Ishikawa (cell line): ENCODE data around the gene VPS37B.

ENCODE experiments used
- CEBPB ChIP-seq: IDR thresholded peaks from 2 replicates; pipeline ENCODE4 v1.6.1; 2012
- CREB1 ChIP-seq: IDR thresholded peaks from 2 replicates; pipeline ENCODE4 v1.6.1; 2012; ENCODE audit warnings: low read depth
- EGR1 ChIP-seq: IDR thresholded peaks from 2 replicates; pipeline ENCODE4 v1.6.1; 2012
- EP300 ChIP-seq: IDR thresholded peaks from 2 replicates; pipeline ENCODE4 v1.6.1; 2012; ENCODE audit warnings: borderline replicate concordance
- FOXM1 ChIP-seq: IDR thresholded peaks from 2 replicates; pipeline ENCODE4 v1.6.1; 2012; ENCODE audit warnings: low read depth, borderline replicate concordance
- NFIC ChIP-seq: IDR thresholded peaks from 2 replicates; pipeline ENCODE4 v1.6.1; 2012
- RAD21 ChIP-seq: IDR thresholded peaks from 2 replicates; pipeline ENCODE4 v1.6.1; 2012; ENCODE audit warnings: low read depth
- TAF1 ChIP-seq: IDR thresholded peaks from 2 replicates; pipeline ENCODE4 v1.6.1; 2012; ENCODE audit warnings: low read depth, mild to moderate bottlenecking
- TCF12 ChIP-seq: IDR thresholded peaks from 2 replicates; pipeline ENCODE4 v1.6.1; 2012; ENCODE audit warnings: low read depth
- TEAD4 ChIP-seq: IDR thresholded peaks from 2 replicates; pipeline ENCODE4 v1.6.1; 2012
- YY1 ChIP-seq: IDR thresholded peaks from 2 replicates; pipeline ENCODE4 v1.6.1; 2012; ENCODE audit warnings: low read depth
- ZBTB7A ChIP-seq: IDR thresholded peaks from 2 replicates; pipeline ENCODE4 v1.6.1; 2012; ENCODE audit warnings: low read depth
- TF ChIP-seq, protein P1 (sequence below): IDR thresholded peaks from 2 replicates; pipeline ENCODE4 v1.6.1; 2012; ENCODE audit warnings: low read depth, mild to moderate bottlenecking
- TF ChIP-seq, protein P2 (sequence below): IDR thresholded peaks from 2 replicates; pipeline ENCODE4 v1.6.1; 2012
- TF ChIP-seq, protein P3 (sequence below): IDR thresholded peaks from 2 replicates; pipeline ENCODE4 v1.6.1; 2012

Gene VPS37B

DNA sequence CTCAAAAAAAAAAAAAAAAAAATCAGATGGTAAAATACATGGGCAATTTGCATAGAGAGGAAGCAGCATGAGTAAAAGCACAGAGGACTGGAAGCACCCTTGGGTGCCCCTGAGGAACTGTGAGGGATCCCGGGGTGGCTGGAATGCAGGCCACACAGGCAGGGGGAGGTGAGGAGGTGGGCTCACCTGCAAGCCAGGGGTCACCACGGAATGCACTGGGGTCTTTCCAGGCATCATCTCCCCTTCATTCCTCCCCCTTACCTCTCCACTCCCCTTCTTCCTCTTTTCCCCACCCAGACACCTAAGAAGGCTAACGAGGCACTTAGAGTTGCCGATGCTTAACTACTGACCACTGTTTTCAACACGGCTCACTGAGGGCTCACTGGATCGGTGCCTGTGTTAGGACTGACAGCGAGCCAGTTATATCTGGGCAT, 75.1 kb downstream of the VPS37B start:
- no peak for TF ChIP-seq EGR1
- no peak for TF ChIP-seq NFIC
- TF ChIP-seq TCF12: no peak
- TF ChIP-seq, protein P1, sequence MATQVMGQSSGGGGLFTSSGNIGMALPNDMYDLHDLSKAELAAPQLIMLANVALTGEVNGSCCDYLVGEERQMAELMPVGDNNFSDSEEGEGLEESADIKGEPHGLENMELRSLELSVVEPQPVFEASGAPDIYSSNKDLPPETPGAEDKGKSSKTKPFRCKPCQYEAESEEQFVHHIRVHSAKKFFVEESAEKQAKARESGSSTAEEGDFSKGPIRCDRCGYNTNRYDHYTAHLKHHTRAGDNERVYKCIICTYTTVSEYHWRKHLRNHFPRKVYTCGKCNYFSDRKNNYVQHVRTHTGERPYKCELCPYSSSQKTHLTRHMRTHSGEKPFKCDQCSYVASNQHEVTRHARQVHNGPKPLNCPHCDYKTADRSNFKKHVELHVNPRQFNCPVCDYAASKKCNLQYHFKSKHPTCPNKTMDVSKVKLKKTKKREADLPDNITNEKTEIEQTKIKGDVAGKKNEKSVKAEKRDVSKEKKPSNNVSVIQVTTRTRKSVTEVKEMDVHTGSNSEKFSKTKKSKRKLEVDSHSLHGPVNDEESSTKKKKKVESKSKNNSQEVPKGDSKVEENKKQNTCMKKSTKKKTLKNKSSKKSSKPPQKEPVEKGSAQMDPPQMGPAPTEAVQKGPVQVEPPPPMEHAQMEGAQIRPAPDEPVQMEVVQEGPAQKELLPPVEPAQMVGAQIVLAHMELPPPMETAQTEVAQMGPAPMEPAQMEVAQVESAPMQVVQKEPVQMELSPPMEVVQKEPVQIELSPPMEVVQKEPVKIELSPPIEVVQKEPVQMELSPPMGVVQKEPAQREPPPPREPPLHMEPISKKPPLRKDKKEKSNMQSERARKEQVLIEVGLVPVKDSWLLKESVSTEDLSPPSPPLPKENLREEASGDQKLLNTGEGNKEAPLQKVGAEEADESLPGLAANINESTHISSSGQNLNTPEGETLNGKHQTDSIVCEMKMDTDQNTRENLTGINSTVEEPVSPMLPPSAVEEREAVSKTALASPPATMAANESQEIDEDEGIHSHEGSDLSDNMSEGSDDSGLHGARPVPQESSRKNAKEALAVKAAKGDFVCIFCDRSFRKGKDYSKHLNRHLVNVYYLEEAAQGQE: no peak
- no peak for TF ChIP-seq CEBPB
- no peak for TF ChIP-seq EP300
- TF ChIP-seq CREB1: no peak
- TF ChIP-seq, protein P2, sequence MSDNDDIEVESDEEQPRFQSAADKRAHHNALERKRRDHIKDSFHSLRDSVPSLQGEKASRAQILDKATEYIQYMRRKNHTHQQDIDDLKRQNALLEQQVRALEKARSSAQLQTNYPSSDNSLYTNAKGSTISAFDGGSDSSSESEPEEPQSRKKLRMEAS: no peak
- TF ChIP-seq, protein P3, sequence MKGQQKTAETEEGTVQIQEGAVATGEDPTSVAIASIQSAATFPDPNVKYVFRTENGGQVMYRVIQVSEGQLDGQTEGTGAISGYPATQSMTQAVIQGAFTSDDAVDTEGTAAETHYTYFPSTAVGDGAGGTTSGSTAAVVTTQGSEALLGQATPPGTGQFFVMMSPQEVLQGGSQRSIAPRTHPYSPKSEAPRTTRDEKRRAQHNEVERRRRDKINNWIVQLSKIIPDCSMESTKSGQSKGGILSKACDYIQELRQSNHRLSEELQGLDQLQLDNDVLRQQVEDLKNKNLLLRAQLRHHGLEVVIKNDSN: no peak
- no peak for TF ChIP-seq TEAD4
- no peak for TF ChIP-seq FOXM1
- no peak for TF ChIP-seq ZBTB7A
- no peak for TF ChIP-seq TAF1

DNA sequence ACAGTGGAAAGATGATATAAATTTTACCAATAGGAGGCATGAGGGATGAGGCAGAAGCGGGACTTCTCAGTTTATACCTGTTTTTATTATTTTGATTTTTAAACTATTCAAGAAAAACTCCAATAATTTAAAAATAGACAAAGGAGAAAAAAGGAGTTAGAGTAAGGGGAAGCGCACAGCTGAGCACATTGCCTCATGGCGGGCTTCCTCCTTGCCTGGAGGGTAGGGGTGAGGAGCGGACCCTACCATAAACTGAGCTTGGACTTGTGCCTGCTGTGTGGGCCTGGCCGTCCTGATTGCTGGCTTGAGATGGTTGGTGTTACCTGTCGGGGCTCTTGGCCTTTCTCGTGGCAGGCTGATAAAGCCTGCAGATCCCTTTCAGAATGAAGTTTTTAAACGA, 75.8 kb downstream of the VPS37B start:
- TF ChIP-seq CEBPB (no peak), CREB1 (no peak), EP300 (no peak), TAF1 (no peak)
- TF ChIP-seq, protein P3: no peak

DNA sequence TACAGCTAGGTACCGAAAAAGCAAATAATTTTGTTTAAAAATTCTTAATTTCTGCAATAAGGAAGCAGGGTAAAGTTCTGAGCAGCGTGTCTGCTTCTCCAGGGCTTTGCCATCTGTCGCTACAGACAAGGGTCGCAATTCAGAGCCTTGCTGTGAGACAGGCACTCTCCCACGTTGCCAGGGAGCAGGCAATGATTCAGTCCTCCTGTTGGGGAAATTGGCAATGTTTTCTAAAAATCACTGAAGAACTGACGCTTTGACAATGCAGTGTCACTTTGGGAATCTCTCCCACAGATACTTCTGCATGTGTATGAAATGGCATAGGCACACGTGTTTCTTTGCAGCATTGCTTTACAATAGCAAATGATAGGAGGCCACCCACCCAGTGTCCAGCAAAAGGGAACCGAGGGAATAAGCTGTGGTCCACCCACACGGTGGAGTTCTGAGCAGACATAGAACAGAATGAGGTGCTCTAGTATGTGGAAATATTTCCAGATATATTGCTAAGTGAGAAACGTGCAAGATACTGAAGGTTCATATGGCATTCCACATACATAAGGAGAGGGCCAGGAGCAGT, 76.6 kb downstream of the VPS37B start:
- TF ChIP-seq EGR1 (no peak), ZBTB7A (no peak), EP300 (no peak), CREB1 (no peak), CEBPB (no peak), FOXM1 (no peak), RAD21 (no peak), TAF1 (no peak), YY1 (no peak), NFIC (no peak)
- TF ChIP-seq, protein P2: no peak
- TF ChIP-seq, protein P1: no peak
- TF ChIP-seq, protein P3: no peak
